Measurements from ENCODE around the gene EFL1.

DNA sequence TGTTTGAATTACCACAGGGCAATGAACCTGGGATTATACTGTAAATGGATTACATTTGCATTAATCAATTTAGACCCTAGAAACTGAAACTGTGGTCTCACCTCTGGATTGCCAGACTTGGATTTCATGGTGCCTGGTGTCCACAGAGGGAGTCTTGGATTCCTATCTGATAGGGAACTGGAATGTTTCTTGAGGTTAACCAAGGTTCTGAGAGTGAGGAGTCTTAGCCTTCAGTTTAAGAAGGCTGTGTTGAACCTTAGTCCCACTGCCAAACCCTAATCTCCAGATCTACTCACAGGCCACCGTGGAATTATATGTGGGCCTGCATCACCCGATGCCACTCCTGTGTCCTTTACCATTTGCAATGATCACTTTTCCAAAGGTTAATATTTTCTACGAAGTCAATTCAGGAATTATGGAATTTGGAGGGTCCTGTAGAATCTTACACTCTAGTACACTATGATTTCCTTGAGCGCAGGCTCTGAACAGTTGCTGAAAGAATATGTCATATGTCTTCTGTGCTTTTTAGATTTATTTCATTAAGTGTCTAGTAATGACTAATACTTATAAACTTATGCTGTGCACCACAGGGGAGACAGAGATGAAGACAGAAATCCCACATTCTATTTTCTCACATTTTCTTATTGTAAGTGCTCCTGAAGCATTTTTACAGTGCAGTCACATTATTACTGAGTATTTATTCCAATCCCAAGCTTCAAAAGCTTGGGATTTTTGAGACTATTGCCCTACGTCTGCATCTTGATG is 87.9 kb downstream of the EFL1 start:
- TF ChIP-seq EZH2 (IDR thresholded peaks at IDR 0.05; ENCODE audit: low read length) = no peak
- TF ChIP-seq, protein P1, sequence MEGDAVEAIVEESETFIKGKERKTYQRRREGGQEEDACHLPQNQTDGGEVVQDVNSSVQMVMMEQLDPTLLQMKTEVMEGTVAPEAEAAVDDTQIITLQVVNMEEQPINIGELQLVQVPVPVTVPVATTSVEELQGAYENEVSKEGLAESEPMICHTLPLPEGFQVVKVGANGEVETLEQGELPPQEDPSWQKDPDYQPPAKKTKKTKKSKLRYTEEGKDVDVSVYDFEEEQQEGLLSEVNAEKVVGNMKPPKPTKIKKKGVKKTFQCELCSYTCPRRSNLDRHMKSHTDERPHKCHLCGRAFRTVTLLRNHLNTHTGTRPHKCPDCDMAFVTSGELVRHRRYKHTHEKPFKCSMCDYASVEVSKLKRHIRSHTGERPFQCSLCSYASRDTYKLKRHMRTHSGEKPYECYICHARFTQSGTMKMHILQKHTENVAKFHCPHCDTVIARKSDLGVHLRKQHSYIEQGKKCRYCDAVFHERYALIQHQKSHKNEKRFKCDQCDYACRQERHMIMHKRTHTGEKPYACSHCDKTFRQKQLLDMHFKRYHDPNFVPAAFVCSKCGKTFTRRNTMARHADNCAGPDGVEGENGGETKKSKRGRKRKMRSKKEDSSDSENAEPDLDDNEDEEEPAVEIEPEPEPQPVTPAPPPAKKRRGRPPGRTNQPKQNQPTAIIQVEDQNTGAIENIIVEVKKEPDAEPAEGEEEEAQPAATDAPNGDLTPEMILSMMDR (optimal IDR thresholded peaks at IDR 0.05 in 1 of 3, IDR thresholded peaks at IDR 0.05 in 1 of 3, conservative IDR thresholded peaks at IDR 0.05 in 1 of 3; ENCODE audit: extremely low read depth in 1 of 3, insufficient read depth in 2 of 3, low read length in 3 of 3) = no peak
